B cell (primary cell): Measurements from ENCODE around the gene ZNF330. TPM values are rescaled to one million over a fixed set of nuclear protein-coding genes. Genes with fewer than 3 reads are reported as not detected.

Source experiments
- ATAC-seq: fragments of 200-7000 bp; cut with Tn5 transposase; one replicate; pipeline ENCODE4 v1.10.0; 2021; ENCODE audit warnings: low read depth, mild to moderate bottlenecking, moderate number of reproducible peaks, moderate library complexity
- CTCF ChIA-PET: fragments of 350-600 bp; sonication (Branson Sonifier 250); formaldehyde crosslinking; loops from one replicate; lab custom pipeline; 2021; ENCODE audit warnings: antibody characterized with exemption, inconsistent platforms; lab: Charles Lee
- POLR2A ChIA-PET: fragments of 350-600 bp; sonication (Branson Sonifier 250); formaldehyde crosslinking; loops from one replicate; lab custom pipeline; 2021; ENCODE audit warnings: antibody characterized with exemption; lab: Charles Lee
- DNase-seq: peaks from one replicate; pipeline ENCODE4 v3.0.0; 2013
- H2AFZ ChIP-seq: 2 replicates; pipeline ENCODE4 v1.6.1; 2012; ENCODE audit warnings: mild to moderate bottlenecking, low read depth, low read length; ENCODE audit not compliant: insufficient read depth, poor library complexity, severe bottlenecking
- H3K27ac ChIP-seq, 2 donors: 1 replicate in 1 of 2; 2 replicates in 1 of 2; pipeline ENCODE4 v1.5.1; 2012 to 2013; ENCODE audit warnings: low read length in 2 of 2, mild to moderate bottlenecking in 2 of 2, moderate library complexity in 1 of 2
- H3K27me3 ChIP-seq, 4 experiments: fragments of 200-600 bp in 1 of 4; sonication (generic) in 1 of 4; replicated peaks in 1 of 4; 1 replicate in 2 of 4; 2 replicates in 2 of 4; pipeline versions ENCODE4 v1.6.1 to v1.7.0; 2013 to 2016; ENCODE audit warnings: low read length in 3 of 4, mild to moderate bottlenecking in 2 of 4, mixed read lengths in 1 of 4, moderate library complexity in 1 of 4; ENCODE audit not compliant: insufficient read depth in 4 of 4, control insufficient read depth in 3 of 4; ENCODE audit errors: control extremely low read depth in 1 of 4
- H3K36me3 ChIP-seq, 2 experiments: replicated peaks in 1 of 2; 1 replicate in 1 of 2; 2 replicates in 1 of 2; pipeline versions ENCODE4 v1.6.1 to v1.7.1; 2013; ENCODE audit warnings: low read length in 1 of 2; ENCODE audit not compliant: insufficient read depth in 2 of 2, control insufficient read depth in 1 of 2; ENCODE audit errors: control extremely low read depth in 1 of 2, extremely low read depth in 1 of 2
- H3K4me1 ChIP-seq, 2 donors: fragments of 200-600 bp in 1 of 2; sonication (generic) in 1 of 2; 1 replicate in 1 of 2; 2 replicates in 1 of 2; pipeline versions ENCODE4 v1.5.1 to v1.6.1; 2013 to 2017; ENCODE audit warnings: low read length in 2 of 2; ENCODE audit not compliant: control insufficient read depth in 2 of 2, insufficient read depth in 2 of 2
- H3K4me2 ChIP-seq: replicated peaks from 2 replicates; pipeline ENCODE3; 2012; ENCODE audit warnings: mild to moderate bottlenecking, low read depth, low read length; ENCODE audit not compliant: poor library complexity, severe bottlenecking
- H3K4me3 ChIP-seq, 5 experiments: fragments of 200-600 bp in 1 of 5; sonication (generic) in 1 of 5; 1 replicate in 3 of 5; 2 replicates in 2 of 5; pipeline versions ENCODE4 v1.5.1 to v1.7.0; 2011 to 2016; ENCODE audit warnings: low read length in 4 of 5, mild to moderate bottlenecking in 4 of 5, low read depth in 2 of 5, control low read depth in 1 of 5, moderate library complexity in 1 of 5; ENCODE audit not compliant: insufficient read depth in 1 of 5; ENCODE audit errors: control extremely low read depth in 1 of 5, extremely low read depth in 1 of 5
- H3K79me2 ChIP-seq: fragments of 200-600 bp; sonication (generic); one replicate; pipeline ENCODE4 v1.6.0; 2016; ENCODE audit warnings: low read length; ENCODE audit not compliant: control insufficient read depth, insufficient read depth
- H3K9ac ChIP-seq: fragments of 200-600 bp; sonication (generic); 2 replicates; pipeline ENCODE4 v1.6.1; 2017; ENCODE audit warnings: mild to moderate bottlenecking, low read length, moderate library complexity
- H3K9me3 ChIP-seq, 3 donors: one replicate each; pipeline versions ENCODE4 v1.6.1 to v1.7.1; 2013; ENCODE audit warnings: low read length in 2 of 3; ENCODE audit not compliant: control insufficient read depth in 2 of 3, insufficient read depth in 1 of 3; ENCODE audit errors: control extremely low read depth in 1 of 3
- H4K20me1 ChIP-seq: 2 replicates; pipeline ENCODE4 v1.6.0; 2012; ENCODE audit warnings: mild to moderate bottlenecking, low read length; ENCODE audit not compliant: insufficient read depth, control insufficient read depth, poor library complexity, severe bottlenecking
- H3K27ac Mint-ChIP-seq: one replicate; pipeline ENCODE4 v1.8.0; 2021; ENCODE audit warnings: mixed read lengths
- H3K27me3 Mint-ChIP-seq: one replicate; pipeline ENCODE4 v1.8.0; 2021; ENCODE audit warnings: mixed read lengths
- H3K4me1 Mint-ChIP-seq: one replicate; pipeline ENCODE4 v1.8.0; 2021; ENCODE audit warnings: mixed read lengths
- H3K4me3 Mint-ChIP-seq: one replicate; pipeline ENCODE4 v1.8.0; 2021; ENCODE audit warnings: mixed read lengths
- H3K9me3 Mint-ChIP-seq: one replicate; pipeline ENCODE4 v1.8.0; 2022; ENCODE audit warnings: mixed read lengths; ENCODE audit not compliant: insufficient read depth
- EZH2 ChIP-seq: IDR thresholded peaks from 2 replicates; pipeline ENCODE4 v1.6.1; 2012; ENCODE audit warnings: borderline replicate concordance, low read depth, mild to moderate bottlenecking, moderate library complexity, low read length; ENCODE audit not compliant: insufficient read depth, poor library complexity, severe bottlenecking
- WGBS: methylation state at CpG from one replicate; pipeline ENCODE4 v1.1.5; 2013; ENCODE audit warnings: missing lambda C conversion rate; ENCODE audit not compliant: insufficient coverage; 5-methylcytosine and 5-hydroxymethylcytosine counted together
- intact Hi-C: fragments of 100-400 bp; cut with micrococcal nuclease; formaldehyde crosslinking; loops from one replicate; pipeline ENCODE4 v1.10.0; 2022
- polyA plus RNA-seq: library from polyadenylated mRNA; depleted of rRNA; stranded (reverse); fragments of >200 nt; gene quantifications from 2 replicates; pipeline ENCODE4 v1.2.3, GENCODE V29; 2012
- total RNA-seq, 2 donors: library from RNA; stranded (reverse); fragments of 120-200 nt in 1 of 2; gene quantifications; 1 replicate in 1 of 2; 2 replicates in 1 of 2; pipeline versions ENCODE4 v1.2.3 to v1.2.4, GENCODE V29; 2013 to 2022
- TF ChIP-seq, protein P1 (sequence below): fragments of 200-600 bp; IDR thresholded peaks from one replicate; pipeline ENCODE4 v1.8.0; 2022; ENCODE audit warnings: antibody characterized with exemption, mild to moderate bottlenecking

ZNF330 gene
- total and polyA plus RNA-seq, 2 donors (not counting 1 experiment from before 2014, with no cell fraction given), result 16.5 to 29.4 TPM

DNA sequence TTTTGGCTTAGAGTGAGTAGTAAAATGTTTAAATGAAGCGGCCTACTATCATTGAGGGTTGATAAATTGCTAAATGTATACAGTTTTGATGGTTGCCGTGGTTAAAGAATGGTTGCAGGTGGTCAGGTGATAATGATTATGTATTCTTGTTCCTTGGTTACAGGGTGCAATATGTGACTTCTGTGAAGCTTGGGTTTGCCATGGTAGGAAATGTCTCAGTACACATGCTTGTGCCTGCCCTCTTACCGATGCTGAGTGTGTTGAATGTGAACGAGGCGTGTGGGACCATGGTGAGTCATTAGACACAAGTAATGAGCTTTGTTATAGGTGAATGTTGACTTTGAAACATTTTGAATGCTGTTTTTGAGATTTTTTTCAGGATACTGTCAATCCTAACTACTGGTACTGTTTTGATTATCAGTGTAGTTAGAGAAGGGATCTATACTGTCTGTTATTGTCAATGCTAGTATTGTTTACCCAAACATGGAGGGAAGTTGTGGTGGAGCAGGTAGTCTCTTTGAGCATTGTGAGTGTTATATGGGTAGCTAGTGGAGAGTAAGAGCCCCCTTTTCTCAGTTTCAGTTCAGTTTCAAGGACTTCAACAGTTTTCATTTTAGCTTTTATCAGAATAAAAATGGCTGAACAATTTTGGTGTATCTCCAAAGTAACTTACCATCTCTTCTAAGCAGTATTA is 8.9 kb downstream of the ZNF330 start:
- no peaks in the 10 kb centered on the region for H3K9me3 ChIP-seq
- ATAC-seq (no peak), DNase-seq (no peak)
- no peak overlapping the region for H3K9ac ChIP-seq
- ChIA-PET CTCF (no interaction called here), POLR2A (no interaction called here)
- Mint-ChIP-seq H3K27ac (no peak overlapping the region), H3K27me3 (no peaks in the 10 kb centered on the region), H3K9me3 (no peaks in the 10 kb centered on the region), H3K4me3 (no peak overlapping the region), H3K4me1 (no peaks in the 10 kb centered on the region)
- WGBS, result 99% methylated on average over 5 of the region's 5 CpGs
- no peaks in the 10 kb centered on the region for H3K79me2 ChIP-seq
- intact Hi-C loops, result loop anchor here (10.0 kb wide), 1 partner anchor 705 kb away; the partner anchor contains the start of gene ELMOD2
- H3K27ac ChIP-seq, result no peak overlapping the region
- no peak overlapping the region for H3K4me3 ChIP-seq
- no peaks in the 10 kb centered on the region for H3K27me3 ChIP-seq
- no peak for TF ChIP-seq EZH2
- TF ChIP-seq, protein P1, sequence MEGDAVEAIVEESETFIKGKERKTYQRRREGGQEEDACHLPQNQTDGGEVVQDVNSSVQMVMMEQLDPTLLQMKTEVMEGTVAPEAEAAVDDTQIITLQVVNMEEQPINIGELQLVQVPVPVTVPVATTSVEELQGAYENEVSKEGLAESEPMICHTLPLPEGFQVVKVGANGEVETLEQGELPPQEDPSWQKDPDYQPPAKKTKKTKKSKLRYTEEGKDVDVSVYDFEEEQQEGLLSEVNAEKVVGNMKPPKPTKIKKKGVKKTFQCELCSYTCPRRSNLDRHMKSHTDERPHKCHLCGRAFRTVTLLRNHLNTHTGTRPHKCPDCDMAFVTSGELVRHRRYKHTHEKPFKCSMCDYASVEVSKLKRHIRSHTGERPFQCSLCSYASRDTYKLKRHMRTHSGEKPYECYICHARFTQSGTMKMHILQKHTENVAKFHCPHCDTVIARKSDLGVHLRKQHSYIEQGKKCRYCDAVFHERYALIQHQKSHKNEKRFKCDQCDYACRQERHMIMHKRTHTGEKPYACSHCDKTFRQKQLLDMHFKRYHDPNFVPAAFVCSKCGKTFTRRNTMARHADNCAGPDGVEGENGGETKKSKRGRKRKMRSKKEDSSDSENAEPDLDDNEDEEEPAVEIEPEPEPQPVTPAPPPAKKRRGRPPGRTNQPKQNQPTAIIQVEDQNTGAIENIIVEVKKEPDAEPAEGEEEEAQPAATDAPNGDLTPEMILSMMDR, result no peak
- H2AFZ ChIP-seq, result no peak overlapping the region
- no peak overlapping the region for H3K4me2 ChIP-seq
- peaks cover 5% of the 10 kb centered on the region for H4K20me1 ChIP-seq
- peaks cover 0 to 68% of the 10 kb centered on the region in 2 experiments for H3K36me3 ChIP-seq
- no peaks in the 10 kb centered on the region for H3K4me1 ChIP-seq

DNA sequence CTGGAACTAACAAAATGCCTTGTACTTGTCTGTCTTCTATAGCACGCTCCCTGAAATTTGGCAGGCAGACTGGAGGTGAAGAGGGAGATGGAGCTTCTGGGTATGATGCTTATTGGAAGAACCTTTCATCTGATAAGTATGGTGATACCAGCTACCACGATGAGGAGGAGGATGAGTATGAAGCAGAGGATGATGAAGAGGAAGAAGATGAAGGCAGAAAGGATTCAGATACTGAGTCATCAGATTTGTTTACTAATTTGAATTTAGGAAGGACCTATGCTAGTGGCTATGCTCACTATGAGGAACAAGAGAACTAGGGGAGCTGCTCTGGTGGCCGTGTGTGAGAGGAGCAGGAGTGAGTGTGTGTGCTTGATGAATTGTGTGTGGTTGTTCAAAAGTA is 13.0 kb downstream of the ZNF330 start:
- 97% methylated on average over 3 of the region's 3 CpGs for WGBS
- Mint-ChIP-seq H3K27ac (no peak overlapping the region), H3K9me3 (no peaks in the 10 kb centered on the region), H3K4me1 (no peaks in the 10 kb centered on the region), H3K4me3 (no peak overlapping the region), H3K27me3 (no peaks in the 10 kb centered on the region)
- ATAC-seq, result no peak
- Histone ChIP-seq H3K4me2 (no peak overlapping the region), H3K27ac (no peak overlapping the region), H2AFZ (no peak overlapping the region), H3K79me2 (no peaks in the 10 kb centered on the region), H3K4me3 (no peak overlapping the region), H3K9ac (no peak overlapping the region), H3K9me3 (no peaks in the 10 kb centered on the region), H3K4me1 (no peaks in the 10 kb centered on the region), H3K27me3 (no peaks in the 10 kb centered on the region), H4K20me1 (peaks cover 5% of the 10 kb centered on the region), H3K36me3 (peaks cover 0 to 61% of the 10 kb centered on the region in 2 experiments)
- DNase-seq, result no peak
- no peak for TF ChIP-seq EZH2
- ChIA-PET POLR2A (no interaction called here), CTCF (no interaction called here)
- intact Hi-C loops, result no loop called here
